ENCODE measurements around the gene EGFL8. TPM values are rescaled to one million over a fixed set of nuclear protein-coding genes. Genes with fewer than 3 reads are reported as not detected.

Gene EGFL8
- total RNA-seq, 1 donor from 2014 or later: 13.3 TPM

DNA sequence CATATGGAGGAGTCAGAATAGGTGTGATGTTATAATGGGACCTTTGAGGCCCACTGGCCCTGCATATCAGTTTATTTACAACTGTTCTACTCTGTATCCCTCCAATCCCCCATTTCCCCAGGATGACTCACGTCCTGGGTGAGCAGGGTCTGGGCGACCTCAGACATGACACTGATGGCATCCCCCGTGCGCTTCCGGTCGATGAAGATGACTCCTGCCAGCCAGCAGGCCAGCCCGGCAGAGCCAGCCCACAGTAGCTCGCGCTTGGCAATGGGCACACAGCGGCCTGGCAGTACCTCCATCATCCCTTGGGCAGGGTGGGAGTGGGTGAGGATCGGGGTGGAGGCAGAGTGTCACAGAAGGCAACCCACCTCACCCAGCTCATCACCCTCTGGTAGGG is 5.9 kb downstream of the EGFL8 start:
- Histone ChIP-seq H3K4me3 (no peak overlapping the region), H3K27me3 (no peaks in the 10 kb centered on the region), H3K9me3 (no peaks in the 10 kb centered on the region), H3K27ac (no peak overlapping the region), H3K4me1 (peaks cover 12% of the 10 kb centered on the region), H3K36me3 (peaks cover 0 to 51% of the 10 kb centered on the region in 2 donors)
- TF ChIP-seq, protein P1, sequence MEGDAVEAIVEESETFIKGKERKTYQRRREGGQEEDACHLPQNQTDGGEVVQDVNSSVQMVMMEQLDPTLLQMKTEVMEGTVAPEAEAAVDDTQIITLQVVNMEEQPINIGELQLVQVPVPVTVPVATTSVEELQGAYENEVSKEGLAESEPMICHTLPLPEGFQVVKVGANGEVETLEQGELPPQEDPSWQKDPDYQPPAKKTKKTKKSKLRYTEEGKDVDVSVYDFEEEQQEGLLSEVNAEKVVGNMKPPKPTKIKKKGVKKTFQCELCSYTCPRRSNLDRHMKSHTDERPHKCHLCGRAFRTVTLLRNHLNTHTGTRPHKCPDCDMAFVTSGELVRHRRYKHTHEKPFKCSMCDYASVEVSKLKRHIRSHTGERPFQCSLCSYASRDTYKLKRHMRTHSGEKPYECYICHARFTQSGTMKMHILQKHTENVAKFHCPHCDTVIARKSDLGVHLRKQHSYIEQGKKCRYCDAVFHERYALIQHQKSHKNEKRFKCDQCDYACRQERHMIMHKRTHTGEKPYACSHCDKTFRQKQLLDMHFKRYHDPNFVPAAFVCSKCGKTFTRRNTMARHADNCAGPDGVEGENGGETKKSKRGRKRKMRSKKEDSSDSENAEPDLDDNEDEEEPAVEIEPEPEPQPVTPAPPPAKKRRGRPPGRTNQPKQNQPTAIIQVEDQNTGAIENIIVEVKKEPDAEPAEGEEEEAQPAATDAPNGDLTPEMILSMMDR (IDR thresholded peaks at IDR 0.05): no peak
- no peak for TF ChIP-seq POLR2A (IDR thresholded peaks at IDR 0.05)
- TF ChIP-seq POLR2AphosphoS5 (IDR thresholded peaks at IDR 0.05; ENCODE audit: insufficient read depth in 1 of 2, low read depth in 1 of 2): no peak
- no peak for DNase-seq (ENCODE audit: extremely low spot score in 2 of 2)
- intact Hi-C loops (cut with DNase I): loop anchor here (10.0 kb wide), 1 partner anchor 45 kb away; the partner anchor contains the start of gene ATF6B

DNA sequence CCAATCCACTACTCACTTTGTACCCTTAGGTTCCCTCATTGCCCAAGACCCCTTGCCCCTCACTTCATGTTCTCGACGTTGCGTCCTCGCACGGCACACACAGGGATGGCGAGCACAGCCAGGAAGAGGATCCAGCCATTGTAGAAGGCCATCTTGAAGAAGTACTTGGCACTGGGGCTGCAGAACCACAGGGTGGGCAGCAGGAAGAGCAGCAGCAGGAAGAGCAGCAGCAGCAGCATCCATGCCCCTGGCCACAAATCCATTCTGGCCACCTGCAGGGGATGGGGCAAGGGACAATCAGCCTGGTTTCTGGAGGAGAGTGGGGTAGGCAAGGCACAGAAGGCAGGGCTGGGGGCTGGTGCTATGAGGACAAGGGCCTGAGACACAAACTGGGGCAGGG is 6.8 kb downstream of the EGFL8 start:
- intact Hi-C loops (cut with DNase I): loop anchor here (10.0 kb wide), 1 partner anchor 46 kb away; the partner anchor contains the start of gene ATF6B
- Histone ChIP-seq H3K4me1 (peaks cover 17% of the 10 kb centered on the region), H3K4me3 (no peak overlapping the region), H3K36me3 (peaks cover 0 to 45% of the 10 kb centered on the region in 2 donors), H3K9me3 (no peaks in the 10 kb centered on the region), H3K27me3 (no peaks in the 10 kb centered on the region), H3K27ac (no peak overlapping the region)
- TF ChIP-seq POLR2A (IDR thresholded peaks at IDR 0.05) (no peak), POLR2AphosphoS5 (IDR thresholded peaks at IDR 0.05; ENCODE audit: insufficient read depth in 1 of 2, low read depth in 1 of 2) (no peak)
- TF ChIP-seq, protein P1 (IDR thresholded peaks at IDR 0.05): no peak
- no peak for DNase-seq (ENCODE audit: extremely low spot score in 2 of 2)

DNA sequence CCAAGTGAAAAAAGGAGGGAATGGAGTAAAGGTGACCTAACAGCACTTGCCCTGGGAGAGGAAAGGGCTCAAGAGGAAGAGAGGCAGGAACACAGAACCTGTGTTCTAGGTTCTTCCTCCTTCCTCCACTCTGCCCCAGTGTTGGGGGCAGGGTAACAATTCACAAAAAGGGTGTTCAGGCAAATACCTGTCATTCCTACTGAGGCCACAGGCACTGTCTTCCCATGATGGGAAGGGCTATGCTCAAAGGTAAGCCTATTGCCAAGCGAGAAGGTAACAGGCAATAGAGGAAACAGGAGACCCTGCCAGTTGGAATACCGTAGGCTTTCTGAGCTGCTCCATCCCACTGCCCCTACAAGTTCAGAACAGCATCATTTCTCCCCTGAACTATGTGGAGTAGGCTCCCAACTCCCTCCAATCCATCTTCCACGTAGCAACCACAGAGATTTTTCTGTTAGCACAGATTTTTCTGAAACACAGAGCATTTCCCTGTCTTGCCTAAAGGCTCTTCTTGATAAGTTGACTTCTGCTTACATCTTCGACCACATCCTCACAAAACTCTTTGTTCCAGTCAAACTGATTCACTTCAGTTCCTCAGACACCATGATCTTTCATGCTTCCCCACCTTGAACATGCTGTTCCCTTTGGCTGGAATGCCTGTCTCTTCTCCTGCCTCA is 8.8 kb downstream of the EGFL8 start:
- no peak for DNase-seq (ENCODE audit: extremely low spot score in 2 of 2)
- Histone ChIP-seq H3K9me3 (no peaks in the 10 kb centered on the region), H3K27ac (no peak overlapping the region), H3K36me3 (peaks cover 0 to 25% of the 10 kb centered on the region in 2 donors), H3K4me3 (no peak overlapping the region), H3K27me3 (no peaks in the 10 kb centered on the region), H3K4me1 (peaks cover 29% of the 10 kb centered on the region)
- intact Hi-C loops (cut with DNase I): loop anchor here (10.0 kb wide), 1 partner anchor 48 kb away; the partner anchor contains the start of gene ATF6B
- TF ChIP-seq POLR2A (IDR thresholded peaks at IDR 0.05) (no peak), POLR2AphosphoS5 (IDR thresholded peaks at IDR 0.05; ENCODE audit: insufficient read depth in 1 of 2, low read depth in 1 of 2) (no peak)
- TF ChIP-seq, protein P1 (IDR thresholded peaks at IDR 0.05): no peak

DNA sequence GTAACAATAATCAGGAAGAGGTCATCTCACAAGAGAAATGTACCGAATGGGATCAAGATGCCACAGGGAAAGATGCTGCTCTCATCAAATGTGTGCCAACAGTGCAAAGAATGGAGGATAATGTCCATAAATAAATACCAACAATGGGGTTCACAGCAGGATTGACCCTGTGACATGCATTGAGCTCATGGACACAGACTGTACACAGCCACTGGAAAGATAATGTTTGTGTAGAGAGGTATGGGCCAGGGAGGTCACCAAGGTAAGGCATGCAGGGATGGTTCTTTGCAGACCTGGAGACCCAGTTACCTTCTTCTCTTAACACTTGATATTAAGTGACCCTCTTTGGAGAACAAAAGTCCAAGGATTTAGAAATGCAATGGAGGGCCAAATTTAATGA is 10.0 kb downstream of the EGFL8 start:
- no peaks in the 10 kb centered on the region for H3K27me3 ChIP-seq
- DNase-seq (ENCODE audit: extremely low spot score in 2 of 2): no peak
- intact Hi-C loops (cut with DNase I): loop anchor here (10.0 kb wide), 1 partner anchor 50 kb away; the partner anchor contains the start of gene ATF6B
- peaks cover 38% of the 10 kb centered on the region for H3K4me1 ChIP-seq
- peaks cover 0 to 18% of the 10 kb centered on the region in 2 donors for H3K36me3 ChIP-seq
- no peaks in the 10 kb centered on the region for H3K9me3 ChIP-seq
- TF ChIP-seq POLR2AphosphoS5 (IDR thresholded peaks at IDR 0.05; ENCODE audit: insufficient read depth in 1 of 2, low read depth in 1 of 2) (no peak), POLR2A (IDR thresholded peaks at IDR 0.05) (no peak)
- TF ChIP-seq, protein P1 (IDR thresholded peaks at IDR 0.05): no peak
- H3K4me3 ChIP-seq: no peak overlapping the region
- H3K27ac ChIP-seq: no peak overlapping the region

DNA sequence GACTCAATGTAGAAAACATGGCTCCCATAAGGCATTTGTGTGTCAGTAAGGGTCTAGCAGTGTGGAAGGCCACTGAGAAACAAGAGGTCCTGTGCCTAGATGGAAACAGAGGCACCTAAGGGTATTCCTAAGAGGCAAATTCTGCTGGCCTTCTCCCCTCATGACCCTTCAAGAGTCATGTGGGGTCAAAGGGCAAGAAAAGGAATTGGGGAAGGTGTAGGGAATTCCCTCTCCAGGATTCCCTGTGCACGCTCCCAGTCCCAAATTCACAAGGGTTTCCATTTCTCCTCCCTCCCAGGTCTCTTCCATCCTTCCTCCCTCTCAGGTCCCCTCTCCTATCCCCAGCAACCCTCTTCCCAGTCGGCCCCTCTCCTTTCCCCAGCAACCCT is 10.9 kb downstream of the EGFL8 start:
- H3K4me3 ChIP-seq: peak overlapping the region; percentile 81 to 93
- no peak for DNase-seq (ENCODE audit: extremely low spot score in 2 of 2)
- peak overlapping the region; percentile 95 for H3K27ac ChIP-seq
- H3K4me1 ChIP-seq: peaks cover 45% of the 10 kb centered on the region
- no peaks in the 10 kb centered on the region for H3K9me3 ChIP-seq
- intact Hi-C loops (cut with DNase I): loop anchor here (10.0 kb wide), 1 partner anchor 51 kb away; the partner anchor contains the start of gene ATF6B
- peaks cover 0 to 14% of the 10 kb centered on the region in 2 donors for H3K36me3 ChIP-seq
- H3K27me3 ChIP-seq: no peaks in the 10 kb centered on the region
- TF ChIP-seq POLR2AphosphoS5 (IDR thresholded peaks at IDR 0.05; ENCODE audit: insufficient read depth in 1 of 2, low read depth in 1 of 2) (no peak), POLR2A (IDR thresholded peaks at IDR 0.05) (no peak)
- TF ChIP-seq, protein P1 (IDR thresholded peaks at IDR 0.05): no peak
